Cardiac fibroblast (primary cell): ENCODE measurements around the gene C8G.

Experiments used
- DNase-seq, 2 donors: peaks; one replicate each; pipeline versions ENCODE4 v3.0.0 to v3.0.0-alpha.2; 2010; ENCODE audit warnings: low read depth in 2 of 2
- H3K4me3 ChIP-seq, 2 donors: replicated peaks in 1 of 2; 1 replicate in 1 of 2; 2 replicates in 1 of 2; pipeline ENCODE4 v1.5.1; 2011; ENCODE audit warnings: low read depth in 2 of 2, low read length in 2 of 2, mild to moderate bottlenecking in 2 of 2, moderate library complexity in 1 of 2
- TF ChIP-seq, protein P1 (sequence below): IDR thresholded peaks from one replicate; pipeline ENCODE4 v1.5.1; 2011; ENCODE audit warnings: low read depth, mild to moderate bottlenecking, low read length, inconsistent platforms

Gene C8G

DNA sequence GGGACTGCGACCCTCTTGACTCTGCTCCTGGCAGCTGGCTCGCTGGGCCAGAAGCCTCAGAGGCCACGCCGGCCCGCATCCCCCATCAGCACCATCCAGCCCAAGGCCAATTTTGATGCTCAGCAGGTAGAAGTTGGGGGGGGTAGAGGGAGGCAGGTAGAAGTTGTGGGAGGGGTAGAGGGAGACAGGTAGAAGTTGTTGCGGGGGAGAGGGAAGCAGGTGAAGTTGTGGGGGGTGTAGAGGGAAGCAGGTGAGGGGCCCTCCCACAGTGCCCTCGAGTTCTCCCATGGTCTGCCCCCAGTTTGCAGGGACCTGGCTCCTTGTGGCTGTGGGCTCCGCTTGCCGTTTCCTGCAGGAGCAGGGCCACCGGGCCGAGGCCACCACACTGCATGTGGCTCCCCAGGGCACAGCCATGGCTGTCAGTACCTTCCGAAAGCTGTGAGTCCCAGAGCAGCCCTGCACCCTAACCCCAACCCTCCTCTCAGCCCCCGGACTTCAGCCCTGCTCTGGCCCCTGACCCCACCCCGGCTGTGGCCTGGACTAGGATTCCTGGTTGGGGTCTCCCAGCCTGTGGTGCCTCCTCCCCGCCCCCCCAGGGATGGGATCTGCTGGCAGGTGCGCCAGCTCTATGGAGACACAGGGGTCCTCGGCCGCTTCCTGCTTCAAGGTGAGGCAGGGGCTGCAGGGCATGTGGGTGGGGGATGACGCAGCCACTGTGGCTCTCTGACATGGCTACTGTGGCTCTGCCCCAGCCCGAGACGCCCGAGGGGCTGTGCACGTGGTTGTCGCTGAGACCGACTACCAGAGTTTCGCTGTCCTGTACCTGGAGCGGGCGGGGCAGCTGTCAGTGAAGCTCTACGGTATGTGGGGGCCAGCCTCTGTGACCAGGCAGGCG lies 537 bp downstream of the C8G start:
- H3K4me3 ChIP-seq = no peak overlapping the region
- DNase-seq = no peak
- TF ChIP-seq, protein P1, sequence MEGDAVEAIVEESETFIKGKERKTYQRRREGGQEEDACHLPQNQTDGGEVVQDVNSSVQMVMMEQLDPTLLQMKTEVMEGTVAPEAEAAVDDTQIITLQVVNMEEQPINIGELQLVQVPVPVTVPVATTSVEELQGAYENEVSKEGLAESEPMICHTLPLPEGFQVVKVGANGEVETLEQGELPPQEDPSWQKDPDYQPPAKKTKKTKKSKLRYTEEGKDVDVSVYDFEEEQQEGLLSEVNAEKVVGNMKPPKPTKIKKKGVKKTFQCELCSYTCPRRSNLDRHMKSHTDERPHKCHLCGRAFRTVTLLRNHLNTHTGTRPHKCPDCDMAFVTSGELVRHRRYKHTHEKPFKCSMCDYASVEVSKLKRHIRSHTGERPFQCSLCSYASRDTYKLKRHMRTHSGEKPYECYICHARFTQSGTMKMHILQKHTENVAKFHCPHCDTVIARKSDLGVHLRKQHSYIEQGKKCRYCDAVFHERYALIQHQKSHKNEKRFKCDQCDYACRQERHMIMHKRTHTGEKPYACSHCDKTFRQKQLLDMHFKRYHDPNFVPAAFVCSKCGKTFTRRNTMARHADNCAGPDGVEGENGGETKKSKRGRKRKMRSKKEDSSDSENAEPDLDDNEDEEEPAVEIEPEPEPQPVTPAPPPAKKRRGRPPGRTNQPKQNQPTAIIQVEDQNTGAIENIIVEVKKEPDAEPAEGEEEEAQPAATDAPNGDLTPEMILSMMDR = no peak

DNA sequence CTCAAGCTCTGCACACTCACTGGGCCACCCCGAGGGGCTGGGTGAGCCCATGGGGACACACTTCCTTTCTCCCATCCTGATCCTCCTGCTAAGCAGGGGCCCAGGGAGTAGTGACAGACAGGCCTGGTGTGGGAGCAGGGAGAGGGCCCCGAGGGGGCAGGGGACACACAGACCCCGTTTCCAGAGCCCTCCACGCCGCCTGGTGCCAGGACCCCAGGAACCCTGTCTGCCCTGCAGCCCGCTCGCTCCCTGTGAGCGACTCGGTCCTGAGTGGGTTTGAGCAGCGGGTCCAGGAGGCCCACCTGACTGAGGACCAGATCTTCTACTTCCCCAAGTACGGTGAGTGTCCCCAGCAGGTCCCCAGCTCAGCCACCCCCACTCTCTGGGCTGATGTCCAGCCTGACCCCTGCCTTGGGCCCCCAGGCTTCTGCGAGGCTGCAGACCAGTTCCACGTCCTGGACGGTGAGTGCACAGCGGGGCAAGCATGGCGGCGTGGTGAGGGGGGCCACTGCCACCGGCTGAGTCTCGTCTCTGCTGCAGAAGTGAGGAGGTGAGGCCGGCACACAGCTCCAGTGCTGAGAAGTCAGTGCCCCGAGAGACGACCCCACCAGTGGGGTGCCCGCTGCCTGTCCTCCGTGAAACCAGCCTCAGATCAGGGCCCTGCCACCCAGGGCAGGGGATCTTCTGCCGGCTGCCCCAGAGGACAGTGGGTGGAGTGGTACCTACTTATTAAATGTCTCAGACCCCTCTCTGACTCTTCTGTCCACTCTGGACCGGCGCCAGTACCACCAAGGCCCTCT lies 1.4 kb downstream of the C8G start:
- H3K4me3 ChIP-seq = no peak overlapping the region
- TF ChIP-seq, protein P1 = no peak
- no peak for DNase-seq

DNA sequence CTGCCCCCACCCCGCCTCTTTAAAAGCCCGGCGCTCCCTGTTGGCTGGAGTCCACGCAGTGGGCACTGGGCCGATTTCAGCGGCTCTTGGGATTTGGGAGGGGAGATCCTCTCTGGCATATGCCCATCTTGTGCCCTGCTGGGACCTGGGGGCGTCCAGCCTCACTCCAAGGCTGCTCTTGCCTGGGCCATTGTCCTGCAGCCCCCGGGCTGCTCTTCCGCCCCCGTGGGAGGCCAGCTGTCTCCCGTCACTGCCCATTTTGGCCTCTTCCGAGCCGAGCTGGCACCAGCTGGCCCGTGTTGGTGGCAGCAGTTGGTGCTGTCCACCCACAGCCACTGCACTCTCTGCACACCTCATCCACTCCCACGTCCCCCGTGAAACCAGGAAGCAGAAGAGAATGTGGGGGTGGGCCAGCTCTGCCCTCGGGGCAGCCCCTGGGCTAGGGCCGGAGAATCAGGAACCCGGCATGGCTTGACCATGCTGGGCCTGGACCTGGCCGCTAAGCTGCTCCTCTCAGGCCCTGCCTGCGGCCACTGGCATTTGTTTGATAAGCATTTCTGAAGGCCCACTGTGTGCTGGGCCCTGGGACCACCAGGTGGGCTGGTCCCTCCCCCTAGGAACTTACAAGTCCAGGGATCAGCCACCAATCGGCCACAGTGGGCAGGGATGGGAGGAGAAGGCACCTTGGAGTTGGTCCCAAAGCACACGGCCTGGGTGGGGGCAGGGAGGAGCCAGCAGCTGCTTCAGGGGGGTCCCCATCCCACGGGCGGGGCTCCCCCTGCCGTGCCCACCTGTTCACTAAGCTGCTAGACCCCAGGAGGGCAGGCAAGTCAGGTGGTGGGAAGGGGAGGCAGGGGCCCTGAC lies 2.2 kb downstream of the C8G start:
- no peak for DNase-seq
- no peak overlapping the region for H3K4me3 ChIP-seq
- TF ChIP-seq, protein P1 = no peak

DNA sequence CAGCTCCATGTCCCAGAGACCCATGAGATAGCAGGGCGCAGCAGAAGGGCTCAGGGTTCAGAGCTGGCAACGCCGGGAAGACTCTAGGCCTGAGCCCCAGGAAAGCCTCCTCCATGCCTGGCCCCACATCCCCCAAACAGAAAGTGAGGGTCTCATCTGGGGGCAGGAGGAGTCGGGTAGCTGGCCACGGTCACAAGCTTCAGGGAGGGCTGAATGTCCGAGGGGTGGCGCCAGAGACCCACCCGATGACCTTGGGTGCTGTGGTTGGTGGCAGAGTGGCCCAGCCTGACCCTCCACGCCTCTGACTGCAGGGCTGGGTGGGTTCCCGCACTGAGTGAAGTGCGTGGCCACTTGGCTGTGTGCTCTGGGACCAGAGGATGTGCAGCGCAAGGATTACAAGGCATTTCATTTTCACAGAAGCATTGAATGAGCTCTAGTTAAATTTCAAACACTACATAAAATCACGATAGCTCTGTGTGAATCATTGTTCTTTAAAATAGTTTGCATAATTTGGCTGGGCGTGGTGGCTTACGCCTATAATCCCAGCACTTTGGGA lies 3.0 kb downstream of the C8G start:
- peak; percentile 46 to 49 for DNase-seq
- no peak overlapping the region for H3K4me3 ChIP-seq
- TF ChIP-seq, protein P1 = peak; percentile 44

DNA sequence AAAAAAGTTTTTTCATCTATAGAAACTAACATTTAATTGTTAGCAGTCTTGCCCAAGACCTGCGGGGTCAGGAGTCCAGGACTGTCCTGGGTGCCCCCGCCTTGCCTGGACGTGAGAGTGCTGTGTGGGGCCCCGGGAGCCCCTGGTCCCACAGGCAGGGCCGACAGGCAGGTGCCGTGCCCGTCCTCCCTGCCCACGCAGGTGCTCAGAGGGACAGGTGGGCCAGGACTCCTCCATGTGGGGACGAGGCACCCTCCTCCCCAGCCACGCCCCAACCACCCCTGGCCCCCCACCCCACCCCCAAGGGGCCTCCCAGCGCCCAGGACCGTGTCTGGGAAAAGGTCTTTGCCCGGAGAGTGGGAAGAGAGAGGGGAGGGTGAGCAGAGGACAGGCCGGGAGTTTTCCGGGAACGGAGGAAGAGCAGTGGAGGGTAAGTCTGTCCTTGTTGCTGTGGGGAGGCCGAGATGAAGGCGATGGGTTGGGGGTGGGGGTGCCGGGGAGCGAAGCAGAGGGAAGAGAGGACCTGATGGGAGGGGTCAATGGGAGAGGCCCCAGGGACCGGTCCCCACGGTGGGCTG lies 4.3 kb downstream of the C8G start:
- TF ChIP-seq, protein P1 = no peak
- no peak for DNase-seq
- peak overlapping the region; percentile 42 to 51 for H3K4me3 ChIP-seq
